Effector CD4-positive, alpha-beta T cell (primary cell): ENCODE measurements around the gene PTPRM.

Experiments used
- DNase-seq: peaks from one replicate; pipeline ENCODE4 v3.0.0-alpha.2; 2020

Gene PTPRM

DNA sequence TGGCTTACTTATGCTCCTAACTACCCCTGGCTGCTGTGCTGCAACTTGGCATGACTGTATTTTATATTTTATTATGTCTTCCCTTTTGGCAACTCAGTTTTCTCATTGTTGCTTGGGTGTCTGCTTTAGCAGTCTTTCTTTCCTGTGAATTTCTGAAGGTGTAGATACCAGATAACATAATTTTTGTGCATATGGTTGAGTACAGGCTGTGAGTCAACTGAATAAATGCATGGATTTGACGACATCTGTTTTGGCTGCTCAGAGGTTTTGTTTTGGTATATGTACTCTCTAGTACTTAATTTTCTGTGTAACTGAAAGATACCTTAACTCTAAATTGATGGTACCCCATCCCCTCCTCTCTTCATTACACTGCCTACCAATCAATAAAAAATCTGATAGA, 303.1 kb downstream of the PTPRM start:
- no peak for DNase-seq

GRCh38 chr18:7870855-7871254, 303.7 kb downstream of the PTPRM start:
- no peak for DNase-seq

DNA sequence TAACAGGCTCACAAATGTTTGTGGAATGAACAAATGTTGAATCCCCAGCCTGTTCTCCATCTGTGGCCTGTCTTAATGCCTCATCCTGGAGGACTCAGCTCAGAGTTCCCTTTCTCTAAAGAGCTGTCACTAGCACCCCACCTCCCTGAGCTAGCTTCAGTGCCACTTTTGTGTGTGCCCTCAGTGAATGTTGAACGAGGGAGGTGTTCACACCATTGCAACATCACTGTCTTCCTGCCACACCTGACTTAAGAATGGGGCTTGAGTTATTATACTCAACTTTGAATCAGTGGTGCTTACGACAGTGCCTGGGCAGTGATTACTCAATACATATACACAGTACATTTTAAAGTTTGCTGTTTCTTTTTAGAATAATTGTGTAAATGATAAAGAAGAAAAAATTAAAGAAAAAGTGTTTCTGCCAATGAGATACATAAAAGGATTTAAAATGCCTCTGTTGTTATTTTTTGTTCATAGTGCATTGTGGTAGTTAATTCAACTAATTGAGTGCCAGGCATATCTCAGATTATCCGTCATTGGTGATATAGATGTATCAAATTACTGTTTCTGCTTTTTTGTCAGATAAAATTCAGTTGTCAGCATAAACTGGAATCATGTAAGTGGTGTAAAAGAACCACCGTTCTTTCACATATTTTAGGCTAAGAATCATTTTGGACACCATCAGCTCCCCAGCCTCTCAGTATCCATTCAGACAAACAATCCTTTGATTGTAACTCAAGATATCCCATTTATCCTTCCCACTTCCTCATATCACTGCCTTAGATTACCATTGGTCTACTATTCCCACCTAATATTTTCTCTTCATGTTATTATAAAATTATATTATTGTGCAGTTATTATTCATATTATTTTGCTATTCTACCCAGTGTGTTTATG, 304.7 kb downstream of the PTPRM start:
- DNase-seq = no peak

DNA sequence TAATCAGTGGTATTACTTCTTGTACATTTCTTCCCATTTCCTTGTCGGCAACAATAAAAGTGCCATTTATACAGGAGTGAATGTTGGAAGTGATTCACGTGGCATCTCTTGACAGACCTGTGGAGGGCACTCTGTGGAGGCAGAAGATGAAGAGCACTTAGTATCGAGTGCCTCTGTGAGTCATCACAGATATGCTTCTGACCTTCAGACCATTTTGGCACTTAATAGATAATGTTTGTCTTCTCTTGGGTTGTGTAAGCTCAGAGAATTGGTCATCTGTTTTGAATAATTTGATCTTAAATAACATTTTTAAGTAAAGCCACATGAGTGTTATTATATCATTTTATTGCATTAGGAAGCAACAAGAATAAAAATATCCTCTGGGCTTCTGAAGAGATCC, 305.5 kb downstream of the PTPRM start:
- no peak for DNase-seq

GRCh38 chr18:7873316-7873715, 306.2 kb downstream of the PTPRM start:
- no peak for DNase-seq

GRCh38 chr18:7876354-7877104, 309.4 kb downstream of the PTPRM start:
- DNase-seq = no peak

DNA sequence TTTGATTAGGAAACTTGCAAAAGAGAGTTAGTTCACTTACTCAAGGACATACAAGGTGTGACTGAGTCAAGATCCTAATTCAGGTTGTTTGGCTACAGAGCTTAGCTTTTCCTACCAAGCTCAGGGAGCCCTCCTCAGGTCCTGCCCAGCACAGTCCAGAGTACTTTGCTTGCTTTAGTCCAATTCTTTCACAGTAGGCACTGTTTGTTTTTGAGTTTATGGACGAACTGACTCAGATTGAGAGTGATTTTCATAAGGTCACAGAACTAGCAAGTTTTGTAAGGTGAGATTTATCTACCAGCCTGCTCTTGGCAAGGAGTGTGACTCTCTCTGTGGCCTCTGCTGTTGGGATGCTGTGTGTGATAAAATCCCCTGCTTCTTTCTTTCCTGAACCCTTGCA, 310.5 kb downstream of the PTPRM start:
- no peak for DNase-seq

- no peak for DNase-seq
Measured at GRCh38 chr18:7878265-7879211, 311.4 kb downstream of the PTPRM start.

GRCh38 chr18:7879717-7880116, 312.6 kb downstream of the PTPRM start:
- no peak for DNase-seq

- no peak for DNase-seq
Measured at GRCh38 chr18:7885865-7886264, 318.7 kb downstream of the PTPRM start.

DNA sequence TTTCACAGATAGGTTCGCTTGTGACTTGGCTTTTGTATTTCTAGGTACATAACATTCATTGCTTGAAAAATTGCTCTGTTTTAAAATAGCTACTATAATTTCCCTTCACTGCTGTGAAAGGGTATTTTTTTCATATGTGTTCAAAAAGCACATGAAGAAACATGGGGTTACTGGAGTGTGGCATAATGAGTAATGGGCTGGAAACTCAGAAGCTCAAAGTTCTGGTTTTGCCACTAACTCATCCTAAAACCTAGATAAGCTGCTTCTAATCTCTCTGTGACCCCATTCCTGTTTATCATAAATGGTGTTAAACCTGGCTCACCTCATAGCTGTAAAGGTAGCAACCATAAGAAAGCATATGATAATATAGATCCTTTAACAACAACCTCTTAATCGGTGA, 319.3 kb downstream of the PTPRM start:
- DNase-seq = no peak

GRCh38 chr18:7889515-7889914, 322.4 kb downstream of the PTPRM start:
- no peak for DNase-seq

- DNase-seq = no peak
Measured at GRCh38 chr18:7890075-7890474, 323.0 kb downstream of the PTPRM start.

- DNase-seq = no peak
Measured at GRCh38 chr18:7892556-7892955, 325.4 kb downstream of the PTPRM start.

DNA sequence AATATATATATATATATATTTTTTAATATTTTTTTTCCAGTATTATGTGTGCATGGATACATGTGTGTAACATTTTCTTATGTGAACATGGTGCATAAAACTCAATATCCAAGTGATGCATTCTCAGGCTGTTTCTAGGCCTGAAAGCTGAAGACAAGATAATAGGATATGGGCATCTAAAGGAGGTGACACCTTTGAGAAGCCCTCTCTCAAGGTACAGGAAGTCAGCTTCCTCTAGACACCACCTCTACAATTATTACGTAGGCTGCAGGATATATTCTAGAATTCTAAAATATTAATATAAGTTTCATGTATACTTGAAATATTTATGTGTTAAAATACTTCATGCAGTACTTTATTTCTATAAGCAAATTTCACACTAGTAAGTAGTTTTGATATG, 327.5 kb downstream of the PTPRM start:
- no peak for DNase-seq

- DNase-seq = no peak
Measured at GRCh38 chr18:7895346-7895745, 328.2 kb downstream of the PTPRM start.

DNA sequence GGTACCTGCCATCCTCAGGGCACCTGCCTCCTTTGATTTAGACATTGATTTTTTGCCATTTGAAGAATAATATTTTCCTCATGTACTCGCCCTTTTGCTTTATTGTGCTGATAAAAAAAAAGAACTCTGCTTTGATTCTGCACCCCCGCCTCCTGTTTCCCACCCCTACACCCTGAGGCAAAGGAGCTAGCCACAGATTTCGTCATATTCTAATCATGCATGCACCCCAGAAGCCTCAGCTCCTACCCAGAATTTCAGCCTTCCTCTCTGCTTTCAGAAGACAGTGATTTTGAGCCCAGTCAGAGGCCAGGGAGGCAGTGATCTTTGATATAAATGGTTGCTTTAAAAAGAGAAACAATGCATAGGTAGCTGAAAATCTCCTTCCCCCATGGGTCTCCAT, 329.0 kb downstream of the PTPRM start:
- no peak for DNase-seq

DNA sequence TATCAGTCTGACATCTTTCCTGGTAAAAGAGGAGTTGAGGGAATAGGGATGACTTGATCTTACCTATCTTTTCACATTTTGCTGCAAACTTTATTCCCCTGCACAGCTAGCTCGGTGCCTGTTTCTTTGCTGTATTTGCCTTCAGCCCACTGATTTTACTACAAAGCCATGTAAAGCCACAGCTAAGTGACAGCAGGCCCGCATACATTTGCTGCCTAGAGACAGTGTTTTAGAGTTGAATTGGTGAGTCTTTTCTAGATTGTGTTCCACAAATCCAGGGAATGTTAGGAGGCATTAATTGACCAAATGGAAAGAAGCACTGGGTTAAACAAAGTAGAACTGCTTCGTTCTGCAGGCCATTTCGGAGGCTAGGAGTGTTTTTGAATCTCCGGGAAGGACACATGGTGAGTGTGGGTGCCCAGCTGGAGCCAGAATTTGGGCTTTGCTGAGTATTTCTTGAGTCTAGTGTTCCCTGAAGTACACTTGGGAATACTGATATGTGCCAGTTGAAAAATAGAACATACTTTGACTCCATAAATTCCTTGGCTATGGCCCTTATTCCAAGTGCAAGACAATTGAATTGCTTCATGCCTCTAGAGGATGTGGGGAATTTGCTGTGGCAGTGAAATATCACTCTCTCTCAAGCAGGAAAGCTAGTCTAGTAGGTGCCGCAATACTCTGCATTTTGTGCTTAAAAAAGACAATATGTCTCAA, 329.8 kb downstream of the PTPRM start:
- no peak for DNase-seq

- no peak for DNase-seq
Measured at GRCh38 chr18:7898181-7898580, 331.1 kb downstream of the PTPRM start.

DNA sequence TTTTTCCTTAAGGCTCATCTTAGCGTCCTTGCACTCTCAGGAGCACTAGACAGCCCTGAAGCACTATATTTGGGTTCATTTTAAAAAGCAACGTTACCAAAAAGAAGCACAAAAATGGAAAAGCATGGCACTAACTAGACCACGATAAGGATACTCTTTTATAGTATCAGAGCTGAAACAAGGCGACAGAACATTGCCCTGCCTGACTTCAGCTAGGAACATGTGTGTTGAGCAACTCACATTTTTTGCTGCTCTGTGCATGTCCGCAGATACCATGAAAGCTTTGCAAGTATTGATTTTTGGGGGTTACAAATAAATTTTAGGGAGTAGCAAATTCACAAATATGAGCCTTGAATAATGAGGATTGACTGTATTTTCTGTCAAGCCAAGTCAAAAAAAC, 332.0 kb downstream of the PTPRM start:
- no peak for DNase-seq

GRCh38 chr18:7900091-7900490, 333.0 kb downstream of the PTPRM start:
- DNase-seq = no peak

GRCh38 chr18:7901657-7902056, 334.5 kb downstream of the PTPRM start:
- DNase-seq = no peak
